Measurements from ENCODE around the gene TMCO6.
"Not testable (repeated sequence)": the region's sequence is repeated elsewhere in the genome, so short reads cannot be mapped to it uniquely, and the experiment has no call there.

The TMCO6 gene

GRCh38 chr5:140630292-140631035 lies 8.8 kb upstream of the TMCO6 start:
- no peak for DNase-seq (ENCODE audit: low read depth in 2 of 2)

GRCh38 chr5:140631036-140631417 lies 8.2 kb upstream of the TMCO6 start:
- DNase-seq (ENCODE audit: low read depth in 2 of 2) = no peak

GRCh38 chr5:140631831-140632365 lies 7.4 kb upstream of the TMCO6 start:
- no peak for DNase-seq (ENCODE audit: low read depth in 2 of 2)

GRCh38 chr5:140632366-140633020 lies 6.8 kb upstream of the TMCO6 start:
- no peak for DNase-seq (ENCODE audit: low read depth in 2 of 2)

- no peak for DNase-seq (ENCODE audit: low read depth in 2 of 2)
Measured at GRCh38 chr5:140633021-140633471, 6.2 kb upstream of the TMCO6 start, which contains the start of gene CD14. Gene CD14, minus strand, starts transcription at chr5:140633175. Its CDS starts 104 bp downstream, at chr5:140633071.

GRCh38 chr5:140633501-140633900 lies 5.8 kb upstream of the TMCO6 start:
- no peak for DNase-seq (ENCODE audit: low read depth in 2 of 2)

GRCh38 chr5:140634103-140634502 lies 5.1 kb upstream of the TMCO6 start:
- DNase-seq (ENCODE audit: low read depth in 2 of 2) = no peak

GRCh38 chr5:140635291-140636257 lies 3.7 kb upstream of the TMCO6 start:
- DNase-seq (ENCODE audit: low read depth in 2 of 2) = no peak

- DNase-seq (ENCODE audit: low read depth in 2 of 2) = no peak
Measured at GRCh38 chr5:140637371-140638100, 1.7 kb upstream of the TMCO6 start.

GRCh38 chr5:140638898-140639147 lies 428 bp upstream of the TMCO6 start:
- not testable (repeated sequence) for DNase-seq (ENCODE audit: low read depth in 2 of 2)

- DNase-seq (ENCODE audit: low read depth in 2 of 2) = no peak
Measured at GRCh38 chr5:140641716-140642115, 2.5 kb downstream of the TMCO6 start.

GRCh38 chr5:140642718-140643117 lies 3.5 kb downstream of the TMCO6 start:
- DNase-seq (ENCODE audit: low read depth in 2 of 2) = no peak

GRCh38 chr5:140647042-140647419 lies 7.8 kb downstream of the TMCO6 start:
- no peak for DNase-seq (ENCODE audit: low read depth in 2 of 2)

- no peak for DNase-seq (ENCODE audit: low read depth in 2 of 2)
Measured at GRCh38 chr5:140658870-140659269, 19.6 kb downstream of the TMCO6 start.

- DNase-seq (ENCODE audit: low read depth in 2 of 2) = not testable (repeated sequence)
Measured at GRCh38 chr5:140660371-140660770, 21.1 kb downstream of the TMCO6 start.

- DNase-seq (ENCODE audit: low read depth in 2 of 2) = no peak
Measured at GRCh38 chr5:140664030-140664358, 24.7 kb downstream of the TMCO6 start.

- peak; percentile 79 to 82 for DNase-seq (ENCODE audit: low read depth in 2 of 2)
Measured at GRCh38 chr5:140664359-140665119, 25.3 kb downstream of the TMCO6 start, which contains the start of gene WDR55. Gene WDR55, plus strand, starts transcription at chr5:140664904. Its CDS starts 9 bp downstream, at chr5:140664913.

- DNase-seq (ENCODE audit: low read depth in 2 of 2) = not testable (repeated sequence)
Measured at GRCh38 chr5:140671035-140671434, 31.8 kb downstream of the TMCO6 start.

- no peak for DNase-seq (ENCODE audit: low read depth in 2 of 2)
Measured at GRCh38 chr5:140671472-140672125, 32.3 kb downstream of the TMCO6 start.
